Skeletal muscle satellite cell (primary cell): ENCODE measurements around the gene LRRC10.

Source experiments
- H3K27me3 ChIP-seq: 2 replicates; pipeline ENCODE4 v1.7.0; 2013; ENCODE audit warnings: low read length; ENCODE audit not compliant: control insufficient read depth, insufficient read depth
- H3K36me3 ChIP-seq: 2 replicates; pipeline ENCODE4 v1.7.0; 2013; ENCODE audit warnings: mild to moderate bottlenecking, control low read depth, low read length; ENCODE audit not compliant: insufficient read depth
- H3K4me1 ChIP-seq: 2 replicates; pipeline ENCODE4 v1.7.0; 2013; ENCODE audit warnings: low read length; ENCODE audit not compliant: control insufficient read depth, insufficient read depth
- H3K4me2 ChIP-seq: 2 replicates; pipeline ENCODE4 v1.7.0; 2013; ENCODE audit warnings: mild to moderate bottlenecking, low read length
- H3K4me3 ChIP-seq: 2 replicates; pipeline ENCODE4 v1.7.0; 2013; ENCODE audit warnings: low read length
- H3K9ac ChIP-seq: 2 replicates; pipeline ENCODE4 v1.7.0; 2013; ENCODE audit warnings: mild to moderate bottlenecking, low read depth, low read length, moderate library complexity
- H3K9me3 ChIP-seq: replicated peaks from 2 replicates; pipeline ENCODE4 v1.7.0; 2013; ENCODE audit warnings: mild to moderate bottlenecking, control low read depth, low read length

Gene LRRC10

GRCh38 chr12:69644511-69644910 is 33.8 kb upstream of the LRRC10 start:
- no peak overlapping the region for H3K4me3 ChIP-seq
- H3K9me3 ChIP-seq = no peaks in the 10 kb centered on the region
- peaks cover 10% of the 10 kb centered on the region for H3K4me1 ChIP-seq
- H3K4me2 ChIP-seq = no peak overlapping the region
- no peaks in the 10 kb centered on the region for H3K27me3 ChIP-seq
- H3K9ac ChIP-seq = no peak overlapping the region
- no peaks in the 10 kb centered on the region for H3K36me3 ChIP-seq

GRCh38 chr12:69642531-69642930 is 31.8 kb upstream of the LRRC10 start:
- H3K9me3 ChIP-seq = no peaks in the 10 kb centered on the region
- H3K27me3 ChIP-seq = no peaks in the 10 kb centered on the region
- no peak overlapping the region for H3K4me3 ChIP-seq
- peaks cover 3% of the 10 kb centered on the region for H3K4me1 ChIP-seq
- H3K9ac ChIP-seq = no peak overlapping the region
- no peak overlapping the region for H3K4me2 ChIP-seq
- no peaks in the 10 kb centered on the region for H3K36me3 ChIP-seq

GRCh38 chr12:69641546-69641945 is 30.8 kb upstream of the LRRC10 start:
- H3K4me2 ChIP-seq = no peak overlapping the region
- no peaks in the 10 kb centered on the region for H3K36me3 ChIP-seq
- no peaks in the 10 kb centered on the region for H3K27me3 ChIP-seq
- no peaks in the 10 kb centered on the region for H3K9me3 ChIP-seq
- H3K9ac ChIP-seq = no peak overlapping the region
- H3K4me3 ChIP-seq = no peak overlapping the region
- peaks cover 3% of the 10 kb centered on the region for H3K4me1 ChIP-seq

- no peaks in the 10 kb centered on the region for H3K4me1 ChIP-seq
- no peak overlapping the region for H3K4me2 ChIP-seq
- H3K27me3 ChIP-seq = no peaks in the 10 kb centered on the region
- H3K9ac ChIP-seq = no peak overlapping the region
- H3K36me3 ChIP-seq = no peaks in the 10 kb centered on the region
- H3K4me3 ChIP-seq = no peak overlapping the region
- no peaks in the 10 kb centered on the region for H3K9me3 ChIP-seq
Observed at GRCh38 chr12:69639400-69640016, 28.8 kb upstream of the LRRC10 start.

- Histone ChIP-seq H3K4me2 (no peak overlapping the region), H3K9ac (no peak overlapping the region), H3K27me3 (peaks cover 2% of the 10 kb centered on the region), H3K36me3 (no peaks in the 10 kb centered on the region), H3K4me1 (no peaks in the 10 kb centered on the region), H3K9me3 (no peaks in the 10 kb centered on the region), H3K4me3 (no peak overlapping the region)
Observed at GRCh38 chr12:69633061-69633460, 22.4 kb upstream of the LRRC10 start.

- Histone ChIP-seq H3K9me3 (no peaks in the 10 kb centered on the region), H3K4me2 (no peak overlapping the region), H3K9ac (no peak overlapping the region), H3K36me3 (no peaks in the 10 kb centered on the region), H3K4me1 (no peaks in the 10 kb centered on the region), H3K4me3 (no peak overlapping the region), H3K27me3 (peaks cover 7% of the 10 kb centered on the region)
Observed at GRCh38 chr12:69630191-69630590, 19.5 kb upstream of the LRRC10 start.

- Histone ChIP-seq H3K4me1 (no peaks in the 10 kb centered on the region), H3K4me3 (no peak overlapping the region), H3K4me2 (no peak overlapping the region), H3K36me3 (no peaks in the 10 kb centered on the region), H3K27me3 (peaks cover 11% of the 10 kb centered on the region), H3K9ac (no peak overlapping the region), H3K9me3 (no peaks in the 10 kb centered on the region)
Observed at GRCh38 chr12:69627501-69627900, 16.8 kb upstream of the LRRC10 start.

- H3K4me1 ChIP-seq = no peaks in the 10 kb centered on the region
- H3K4me3 ChIP-seq = no peak overlapping the region
- no peak overlapping the region for H3K9ac ChIP-seq
- no peak overlapping the region for H3K4me2 ChIP-seq
- peaks cover 11% of the 10 kb centered on the region for H3K27me3 ChIP-seq
- no peaks in the 10 kb centered on the region for H3K36me3 ChIP-seq
- H3K9me3 ChIP-seq = no peaks in the 10 kb centered on the region
Observed at GRCh38 chr12:69623970-69624369, 13.3 kb upstream of the LRRC10 start.

- Histone ChIP-seq H3K4me1 (no peaks in the 10 kb centered on the region), H3K4me3 (no peak overlapping the region), H3K27me3 (peaks cover 17% of the 10 kb centered on the region), H3K9me3 (no peaks in the 10 kb centered on the region), H3K4me2 (no peak overlapping the region), H3K36me3 (no peaks in the 10 kb centered on the region), H3K9ac (no peak overlapping the region)
Observed at GRCh38 chr12:69621551-69621950, 10.8 kb upstream of the LRRC10 start.

GRCh38 chr12:69620921-69621320 is 10.2 kb upstream of the LRRC10 start:
- Histone ChIP-seq H3K4me1 (no peaks in the 10 kb centered on the region), H3K36me3 (no peaks in the 10 kb centered on the region), H3K27me3 (peaks cover 14% of the 10 kb centered on the region), H3K4me3 (no peak overlapping the region), H3K9ac (no peak overlapping the region), H3K9me3 (no peaks in the 10 kb centered on the region), H3K4me2 (no peak overlapping the region)

GRCh38 chr12:69620077-69620476 is 9.4 kb upstream of the LRRC10 start:
- no peak overlapping the region for H3K4me3 ChIP-seq
- no peak overlapping the region for H3K4me2 ChIP-seq
- H3K27me3 ChIP-seq = peaks cover 14% of the 10 kb centered on the region
- no peaks in the 10 kb centered on the region for H3K9me3 ChIP-seq
- H3K36me3 ChIP-seq = no peaks in the 10 kb centered on the region
- H3K4me1 ChIP-seq = no peaks in the 10 kb centered on the region
- H3K9ac ChIP-seq = no peak overlapping the region

GRCh38 chr12:69619050-69619449 is 8.3 kb upstream of the LRRC10 start:
- Histone ChIP-seq H3K36me3 (no peaks in the 10 kb centered on the region), H3K4me3 (no peak overlapping the region), H3K9me3 (no peaks in the 10 kb centered on the region), H3K27me3 (peaks cover 14% of the 10 kb centered on the region), H3K4me1 (no peaks in the 10 kb centered on the region), H3K9ac (no peak overlapping the region), H3K4me2 (no peak overlapping the region)
